RWPE2 (cell line): ENCODE data around the gene ZNF273.

Experiments
- ATAC-seq: fragments of 200-7000 bp; cut with Tn5 transposase; 3 replicates; pipeline ENCODE4 v1.9.1; 2021; ENCODE audit warnings: low read depth
- DNase-seq: peaks from one replicate; pipeline ENCODE4 v3.0.0-alpha.2; 2020; ENCODE audit warnings: low spot score
- H3K27ac ChIP-seq: fragments of 450-650 bp; 2 replicates; pipeline ENCODE4 v1.5.1; 2017; ENCODE audit warnings: mild to moderate bottlenecking; ENCODE audit not compliant: poor library complexity, severe bottlenecking
- H3K27me3 ChIP-seq: fragments of 250-450 bp; sonication (Bioruptor Pico); 2 replicates; pipeline ENCODE4 v1.5.1; 2021; ENCODE audit warnings: mild to moderate bottlenecking, moderate library complexity; ENCODE audit not compliant: insufficient read depth, poor library complexity, severe bottlenecking
- H3K36me3 ChIP-seq: fragments of 250-450 bp; sonication (Bioruptor Pico); 2 replicates; pipeline ENCODE4 v1.5.1; 2020; ENCODE audit warnings: low read depth, mild to moderate bottlenecking, moderate library complexity
- H3K4me1 ChIP-seq: fragments of 250-450 bp; sonication (Bioruptor Pico); 2 replicates; pipeline ENCODE4 v1.5.1; 2021; ENCODE audit warnings: mild to moderate bottlenecking, moderate library complexity; ENCODE audit not compliant: insufficient read depth, poor library complexity, severe bottlenecking
- H3K4me3 ChIP-seq: fragments of 250-450 bp; sonication (Bioruptor Pico); 2 replicates; pipeline ENCODE4 v1.5.1; 2021; ENCODE audit warnings: mild to moderate bottlenecking, moderate library complexity; ENCODE audit not compliant: severe bottlenecking
- H3K9me3 ChIP-seq: fragments of 250-450 bp; sonication (Bioruptor Pico); 2 replicates; pipeline ENCODE4 v1.5.1; 2021; ENCODE audit warnings: mild to moderate bottlenecking, moderate library complexity; ENCODE audit not compliant: severe bottlenecking
- TF ChIP-seq, protein P1 (sequence below): fragments of 450-650 bp; IDR thresholded peaks from one replicate; pipeline ENCODE4 v1.5.1; 2017; ENCODE audit warnings: mild to moderate bottlenecking, moderate library complexity; ENCODE audit not compliant: poor library complexity, severe bottlenecking

The ZNF273 gene

DNA sequence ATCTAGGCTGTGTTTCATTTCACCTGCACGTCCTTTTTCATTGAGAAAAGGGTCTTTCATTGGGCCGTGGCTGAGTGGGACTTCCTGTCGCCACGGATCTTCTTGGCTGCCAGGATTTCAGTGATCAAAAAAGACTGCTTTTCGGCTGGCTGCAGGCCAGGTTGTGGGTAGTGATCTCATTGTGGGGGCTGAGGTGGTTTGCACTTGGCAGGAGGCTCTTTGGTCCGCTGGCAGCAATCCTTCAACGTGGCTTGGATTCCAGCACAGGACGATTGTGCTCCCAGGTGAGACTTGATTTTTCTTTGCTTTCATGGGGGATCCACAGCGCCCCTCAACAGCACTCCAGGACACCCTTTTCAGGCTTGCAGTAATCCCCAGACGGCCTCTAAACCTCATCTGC lies 29.0 kb upstream of the ZNF273 start:
- Histone ChIP-seq H3K27ac (no peak overlapping the region), H3K27me3 (no peaks in the 10 kb centered on the region), H3K4me1 (no peaks in the 10 kb centered on the region), H3K9me3 (peaks cover 2% of the 10 kb centered on the region), H3K4me3 (no peak overlapping the region), H3K36me3 (no peaks in the 10 kb centered on the region)
- no peak for ATAC-seq
- TF ChIP-seq, protein P1, sequence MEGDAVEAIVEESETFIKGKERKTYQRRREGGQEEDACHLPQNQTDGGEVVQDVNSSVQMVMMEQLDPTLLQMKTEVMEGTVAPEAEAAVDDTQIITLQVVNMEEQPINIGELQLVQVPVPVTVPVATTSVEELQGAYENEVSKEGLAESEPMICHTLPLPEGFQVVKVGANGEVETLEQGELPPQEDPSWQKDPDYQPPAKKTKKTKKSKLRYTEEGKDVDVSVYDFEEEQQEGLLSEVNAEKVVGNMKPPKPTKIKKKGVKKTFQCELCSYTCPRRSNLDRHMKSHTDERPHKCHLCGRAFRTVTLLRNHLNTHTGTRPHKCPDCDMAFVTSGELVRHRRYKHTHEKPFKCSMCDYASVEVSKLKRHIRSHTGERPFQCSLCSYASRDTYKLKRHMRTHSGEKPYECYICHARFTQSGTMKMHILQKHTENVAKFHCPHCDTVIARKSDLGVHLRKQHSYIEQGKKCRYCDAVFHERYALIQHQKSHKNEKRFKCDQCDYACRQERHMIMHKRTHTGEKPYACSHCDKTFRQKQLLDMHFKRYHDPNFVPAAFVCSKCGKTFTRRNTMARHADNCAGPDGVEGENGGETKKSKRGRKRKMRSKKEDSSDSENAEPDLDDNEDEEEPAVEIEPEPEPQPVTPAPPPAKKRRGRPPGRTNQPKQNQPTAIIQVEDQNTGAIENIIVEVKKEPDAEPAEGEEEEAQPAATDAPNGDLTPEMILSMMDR: no peak
- no peak for DNase-seq

DNA sequence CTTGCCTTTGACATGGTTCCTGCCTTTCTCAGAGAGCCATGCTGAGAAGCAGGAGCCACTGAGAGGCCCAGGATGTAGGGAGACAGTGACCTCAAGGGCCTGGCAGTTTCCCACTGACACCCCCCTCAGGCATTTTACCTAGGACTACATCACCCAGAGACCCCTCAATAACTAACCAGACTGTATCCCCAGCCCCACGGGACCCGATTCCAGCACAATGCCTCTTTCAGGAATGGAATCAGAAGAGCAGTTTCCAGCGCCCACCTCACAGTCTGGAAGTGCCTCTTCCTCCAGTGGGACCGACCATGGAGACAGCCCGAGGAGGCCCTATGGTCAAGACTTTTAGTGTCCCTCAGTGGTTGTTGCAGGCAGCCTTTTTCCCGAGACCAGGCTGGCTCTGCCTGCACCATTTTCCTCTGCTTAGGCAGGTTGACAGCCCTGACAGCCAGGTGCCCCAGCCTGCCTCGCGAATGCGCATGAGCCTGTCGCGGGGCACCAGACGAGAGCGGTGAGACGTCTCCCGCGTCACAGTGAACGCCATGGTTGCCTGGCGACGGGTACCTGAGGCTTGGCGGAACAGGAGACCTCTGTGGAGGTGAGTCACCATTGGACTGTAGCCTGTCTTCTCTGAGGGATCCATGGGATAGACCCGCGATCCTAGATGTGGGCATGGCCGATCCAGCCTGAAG lies 28.4 kb upstream of the ZNF273 start:
- peaks cover 4% of the 10 kb centered on the region for H3K9me3 ChIP-seq
- TF ChIP-seq, protein P1: no peak
- no peak for ATAC-seq
- no peaks in the 10 kb centered on the region for H3K4me1 ChIP-seq
- H3K27ac ChIP-seq: no peak overlapping the region
- DNase-seq: no peak
- H3K36me3 ChIP-seq: no peaks in the 10 kb centered on the region
- H3K4me3 ChIP-seq: no peak overlapping the region
- H3K27me3 ChIP-seq: no peaks in the 10 kb centered on the region

GRCh38 chr7:64875258-64875657 lies 27.8 kb upstream of the ZNF273 start:
- peaks cover 4% of the 10 kb centered on the region for H3K9me3 ChIP-seq
- no peaks in the 10 kb centered on the region for H3K27me3 ChIP-seq
- TF ChIP-seq, protein P1: no peak
- H3K4me1 ChIP-seq: no peaks in the 10 kb centered on the region
- no peak overlapping the region for H3K27ac ChIP-seq
- DNase-seq (no peak), ATAC-seq (no peak)
- no peaks in the 10 kb centered on the region for H3K36me3 ChIP-seq
- H3K4me3 ChIP-seq: no peak overlapping the region

DNA sequence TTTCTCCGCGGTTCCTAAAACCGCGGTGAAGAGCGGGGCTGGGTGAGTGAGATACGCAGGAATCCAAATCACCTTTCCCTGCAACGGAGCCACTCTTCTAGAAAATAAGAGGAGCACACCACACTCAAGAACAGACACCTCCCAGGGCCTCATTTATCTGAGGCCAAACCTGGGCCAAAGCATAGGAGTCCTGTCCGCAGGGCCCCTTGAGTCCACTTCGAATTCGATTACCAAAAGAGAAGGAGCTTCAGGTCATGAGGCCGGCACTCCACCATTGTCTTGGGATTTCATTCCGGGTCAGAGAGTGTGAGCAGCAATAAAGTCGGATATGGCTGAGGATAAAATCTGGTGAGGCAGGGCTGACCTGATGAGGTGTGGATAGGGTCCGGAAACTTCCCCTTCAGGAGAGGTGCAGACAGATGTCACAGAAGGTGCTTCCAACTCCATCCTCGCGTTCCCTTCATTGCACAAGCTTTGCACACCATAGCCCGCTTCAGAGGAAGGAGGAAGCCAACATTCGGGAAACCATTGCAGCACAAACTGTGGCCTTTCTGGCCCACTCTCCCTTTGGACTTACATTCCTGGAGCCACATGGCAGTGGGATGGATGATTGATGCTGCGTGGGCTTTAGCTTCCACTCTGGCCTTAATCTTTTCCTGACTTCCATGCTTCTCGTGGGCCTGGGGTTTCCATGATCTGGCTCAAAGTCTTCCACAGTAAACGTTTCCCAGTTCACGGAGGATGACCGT lies 27.2 kb upstream of the ZNF273 start:
- H3K27me3 ChIP-seq: no peaks in the 10 kb centered on the region
- TF ChIP-seq, protein P1: no peak
- ATAC-seq (no peak), DNase-seq (no peak)
- no peak overlapping the region for H3K27ac ChIP-seq
- no peaks in the 10 kb centered on the region for H3K36me3 ChIP-seq
- H3K4me1 ChIP-seq: no peaks in the 10 kb centered on the region
- H3K9me3 ChIP-seq: peaks cover 4% of the 10 kb centered on the region
- no peak overlapping the region for H3K4me3 ChIP-seq
